HG03095 (cell line): ENCODE measurements around the gene MT2A.

Experiments
- ATAC-seq: cut with Tn5 transposase; IDR thresholded peaks from one replicate; pipeline ENCODE4 v1.9.1; 2021; ENCODE audit warnings: moderate library complexity; ENCODE audit not compliant: unreplicated experiment

MT2A gene

DNA sequence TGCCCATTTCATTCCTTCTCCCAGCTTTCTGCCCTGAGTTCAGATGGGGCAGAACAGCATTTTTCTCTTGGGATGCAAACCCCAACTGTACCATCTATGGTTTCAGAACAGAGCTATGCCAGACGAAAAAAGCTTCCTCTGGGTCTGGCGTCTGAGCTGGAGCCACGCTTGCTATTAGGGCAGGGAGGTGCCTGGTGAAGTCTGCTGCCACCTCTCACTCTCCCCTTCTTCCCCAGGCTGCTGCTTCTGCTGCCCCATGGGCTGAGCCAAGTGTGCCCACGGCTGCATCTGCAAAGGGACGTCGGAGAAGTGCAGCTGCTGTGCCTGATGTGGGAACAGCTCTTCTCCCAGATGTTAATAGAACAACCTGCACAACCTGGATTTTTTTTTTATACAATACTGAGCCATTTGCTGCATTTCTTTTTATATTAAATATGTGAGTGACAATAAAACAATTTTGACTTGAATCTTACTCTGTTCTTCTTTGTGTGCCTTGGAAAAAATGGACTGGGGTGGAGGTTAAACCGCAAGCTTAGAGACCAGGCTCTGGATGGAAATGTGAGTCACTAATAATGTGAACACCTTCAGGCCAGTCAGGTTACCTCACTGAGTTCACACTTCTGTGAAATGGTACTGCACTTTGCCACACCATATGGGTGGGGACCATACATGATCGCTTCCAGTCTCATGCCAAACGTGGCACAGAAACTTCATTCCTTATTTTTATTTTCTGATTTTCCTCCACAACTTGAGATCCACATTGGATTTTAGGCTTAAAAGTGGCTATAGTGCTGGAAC lies 28.4 kb downstream of the MT2A start:
- ATAC-seq = no peak

DNA sequence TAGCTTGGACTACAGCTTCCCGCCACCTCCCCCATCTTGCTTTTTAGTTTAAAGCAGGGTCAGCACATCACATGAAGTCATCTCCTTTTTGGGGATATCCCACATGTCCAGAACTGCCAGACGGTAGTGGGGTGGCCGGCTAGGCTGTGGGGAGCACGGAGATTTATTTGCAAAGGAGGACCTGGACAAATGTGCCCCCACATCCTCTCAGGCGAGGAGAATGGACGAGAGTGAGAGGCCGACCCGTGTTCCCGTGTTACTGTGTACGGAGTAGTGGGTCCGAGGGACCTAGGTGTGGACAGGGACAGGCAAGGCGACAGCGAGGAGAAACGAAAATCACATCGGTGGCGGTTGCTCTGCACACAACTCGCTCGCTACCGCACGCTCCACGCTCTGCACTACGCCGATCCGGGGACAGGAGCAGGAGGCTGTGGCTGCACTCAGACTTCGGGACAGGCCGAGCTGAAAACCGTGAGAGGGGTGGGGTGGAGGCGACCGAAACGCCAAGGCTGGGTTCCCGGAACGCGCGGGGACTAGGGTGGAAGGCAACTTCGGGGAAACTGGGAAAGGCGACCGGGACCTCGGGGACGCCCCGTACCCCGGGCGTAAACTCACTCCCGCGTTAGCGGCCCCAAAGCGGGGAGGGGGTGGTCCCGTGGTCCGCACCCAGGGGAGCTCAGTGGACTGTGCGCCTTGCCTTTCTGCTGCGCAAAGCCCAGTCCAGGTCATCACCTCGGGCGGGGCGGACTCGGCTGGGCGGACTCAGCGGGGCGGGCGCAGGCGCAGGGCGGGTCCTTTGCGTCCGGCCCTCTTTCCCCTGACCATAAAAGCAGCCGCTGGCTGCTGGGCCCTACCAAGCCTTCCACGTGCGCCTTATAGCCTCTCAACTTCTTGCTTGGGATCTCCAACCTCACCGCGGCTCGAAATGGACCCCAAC lies 29.7 kb downstream of the MT2A start, which contains the start of gene MT1A:
Gene MT1A, plus strand, starts transcription at position 853 of the 937 bp plus-strand sequence. Its CDS starts 73 bp downstream, at position 926.
- no peak for ATAC-seq

DNA sequence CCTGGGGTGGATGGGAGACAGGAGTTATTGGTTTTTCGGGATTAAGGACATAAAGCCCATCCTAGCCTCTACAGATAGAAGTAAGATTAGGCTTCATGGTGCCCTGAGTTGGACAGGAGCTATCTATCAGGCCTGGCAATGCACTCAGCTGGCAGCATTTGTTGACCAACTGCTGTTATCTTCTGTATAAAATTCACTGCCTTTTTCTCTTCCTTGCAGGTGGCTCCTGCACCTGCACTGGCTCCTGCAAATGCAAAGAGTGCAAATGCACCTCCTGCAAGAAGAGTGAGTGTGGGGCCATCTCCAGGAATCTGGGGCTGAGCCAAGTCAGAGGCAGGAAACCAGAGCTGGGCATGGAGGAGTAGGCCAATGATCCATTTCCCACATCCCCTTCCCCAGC lies 30.7 kb downstream of the MT2A start:
- no peak for ATAC-seq

DNA sequence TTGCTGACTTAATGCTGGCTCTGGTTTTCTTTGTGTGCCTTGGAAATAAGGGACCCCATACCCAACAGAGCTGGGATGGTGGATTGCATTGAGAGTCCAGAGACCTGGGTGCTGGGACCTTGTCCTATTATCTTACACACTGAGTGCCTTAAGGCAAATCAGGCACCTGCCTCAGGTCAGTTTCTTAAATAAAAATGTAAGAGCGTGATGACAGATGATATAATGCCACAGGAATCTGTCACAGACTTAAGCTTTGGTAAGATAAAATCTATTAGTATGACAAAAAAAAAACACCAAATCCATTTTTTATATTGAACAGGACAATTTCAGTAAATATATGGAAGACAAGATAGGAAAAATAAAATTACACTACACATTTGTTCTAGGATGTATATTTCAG lies 31.7 kb downstream of the MT2A start:
- ATAC-seq = no peak

DNA sequence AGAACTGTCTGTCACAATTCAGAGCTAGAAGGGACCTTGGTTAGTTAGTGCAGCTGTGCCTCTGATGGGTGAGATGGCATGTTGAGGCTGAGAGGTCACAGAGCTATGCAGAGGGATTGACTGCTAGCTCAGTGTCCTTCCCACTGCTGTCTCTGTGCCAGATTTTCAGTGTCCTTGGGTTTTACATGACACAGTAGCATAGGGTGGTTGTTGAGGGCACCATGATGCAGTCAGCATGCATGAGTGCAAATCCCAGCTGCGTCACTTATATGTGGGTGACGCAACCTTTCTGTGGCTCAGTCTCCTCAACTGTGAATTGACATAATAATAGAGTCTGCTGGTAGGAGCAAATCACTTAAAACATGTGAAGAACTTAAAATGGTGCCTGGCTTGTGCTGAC lies 32.8 kb downstream of the MT2A start:
- no peak for ATAC-seq

DNA sequence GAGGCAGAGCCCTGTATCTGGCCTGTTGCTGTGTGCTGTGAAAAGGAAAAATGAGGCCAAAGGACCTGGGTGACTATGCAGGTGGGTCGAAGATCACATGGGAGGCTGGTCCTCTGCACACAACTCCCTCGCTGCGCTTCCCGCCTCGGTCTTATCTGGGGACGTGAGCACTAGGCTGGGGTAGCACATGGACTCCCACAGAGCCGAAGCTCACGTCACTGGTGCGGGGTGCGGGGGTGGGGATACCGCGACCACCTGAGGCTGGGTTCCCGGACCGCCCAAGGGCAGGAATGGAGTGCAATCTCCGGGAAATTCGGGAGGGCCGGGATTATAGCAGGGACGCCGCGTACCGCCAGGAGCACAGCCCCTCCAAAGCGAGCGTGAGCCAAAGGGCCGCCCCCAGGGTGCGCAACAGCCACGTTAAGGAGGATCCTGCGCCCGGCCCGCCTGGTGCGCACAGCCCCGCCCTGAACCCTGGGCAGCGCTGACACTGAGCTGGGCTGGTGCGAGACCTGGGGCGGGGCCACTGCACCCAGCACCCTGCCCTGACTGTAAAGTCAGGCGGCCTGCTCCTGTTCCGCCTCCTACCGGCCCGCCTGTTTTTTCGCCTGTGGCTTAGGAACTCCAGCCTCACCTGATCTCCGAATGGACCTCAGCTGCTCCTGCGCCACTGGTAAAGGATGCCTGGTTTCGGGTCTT lies 34.8 kb downstream of the MT2A start:
- no peak for ATAC-seq

DNA sequence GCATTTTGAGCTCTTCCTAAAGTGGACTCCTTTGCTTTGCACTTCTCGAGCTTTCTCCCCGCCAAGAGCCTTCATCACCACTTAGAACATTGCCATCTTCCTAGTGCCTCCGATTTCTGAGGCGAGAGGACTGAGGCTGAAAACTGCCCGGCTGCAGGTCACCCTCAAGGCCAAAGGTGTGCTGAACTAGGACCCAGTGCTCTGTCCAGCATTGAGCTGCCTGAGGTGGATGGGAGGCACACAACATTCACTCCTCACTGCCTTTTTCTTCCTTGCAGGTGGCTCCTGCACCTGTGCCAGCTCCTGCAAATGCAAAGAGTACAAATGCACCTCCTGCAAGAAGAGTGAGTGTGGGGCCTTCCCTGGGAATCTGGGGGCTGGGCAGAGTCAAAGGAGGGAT lies 35.4 kb downstream of the MT2A start:
- no peak for ATAC-seq

DNA sequence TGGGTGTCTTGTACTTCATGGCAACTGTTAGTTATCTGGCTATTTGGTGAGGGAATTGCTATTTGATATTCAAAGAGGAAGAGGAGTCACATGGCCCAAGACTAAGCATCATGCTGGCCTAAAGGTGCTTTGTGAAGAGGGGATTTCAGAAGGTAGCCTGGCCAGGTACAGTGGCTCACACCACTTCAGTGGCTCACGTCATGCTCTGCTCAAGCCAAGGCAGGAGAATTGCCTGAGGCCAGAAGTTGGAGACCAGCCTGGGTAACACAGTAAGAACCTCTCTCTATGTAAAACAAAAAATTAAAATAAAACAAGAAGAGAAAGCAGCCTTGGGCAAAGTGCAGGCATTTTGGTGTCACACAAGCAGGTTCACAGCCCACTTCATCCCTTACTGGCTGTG lies 36.9 kb downstream of the MT2A start:
- ATAC-seq = no peak

DNA sequence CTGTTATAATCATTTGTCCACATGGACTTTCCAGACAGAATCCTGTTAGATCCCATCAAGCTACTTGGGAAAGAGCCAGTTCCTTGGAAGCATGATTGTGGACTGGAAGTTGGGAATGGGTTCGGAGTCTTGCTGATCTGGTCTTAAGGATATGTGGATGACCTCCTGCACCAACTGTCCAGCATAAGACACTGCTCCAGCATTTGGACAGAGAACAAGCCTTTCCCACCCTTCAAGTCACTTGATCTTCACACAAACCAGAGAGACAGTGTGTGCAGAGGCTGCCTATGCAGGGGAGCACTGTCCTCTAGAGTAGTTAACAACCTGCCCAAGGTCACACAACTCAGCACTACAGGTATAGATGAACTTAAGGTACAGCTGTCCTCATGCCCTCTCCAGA lies 37.5 kb downstream of the MT2A start:
- no peak for ATAC-seq

DNA sequence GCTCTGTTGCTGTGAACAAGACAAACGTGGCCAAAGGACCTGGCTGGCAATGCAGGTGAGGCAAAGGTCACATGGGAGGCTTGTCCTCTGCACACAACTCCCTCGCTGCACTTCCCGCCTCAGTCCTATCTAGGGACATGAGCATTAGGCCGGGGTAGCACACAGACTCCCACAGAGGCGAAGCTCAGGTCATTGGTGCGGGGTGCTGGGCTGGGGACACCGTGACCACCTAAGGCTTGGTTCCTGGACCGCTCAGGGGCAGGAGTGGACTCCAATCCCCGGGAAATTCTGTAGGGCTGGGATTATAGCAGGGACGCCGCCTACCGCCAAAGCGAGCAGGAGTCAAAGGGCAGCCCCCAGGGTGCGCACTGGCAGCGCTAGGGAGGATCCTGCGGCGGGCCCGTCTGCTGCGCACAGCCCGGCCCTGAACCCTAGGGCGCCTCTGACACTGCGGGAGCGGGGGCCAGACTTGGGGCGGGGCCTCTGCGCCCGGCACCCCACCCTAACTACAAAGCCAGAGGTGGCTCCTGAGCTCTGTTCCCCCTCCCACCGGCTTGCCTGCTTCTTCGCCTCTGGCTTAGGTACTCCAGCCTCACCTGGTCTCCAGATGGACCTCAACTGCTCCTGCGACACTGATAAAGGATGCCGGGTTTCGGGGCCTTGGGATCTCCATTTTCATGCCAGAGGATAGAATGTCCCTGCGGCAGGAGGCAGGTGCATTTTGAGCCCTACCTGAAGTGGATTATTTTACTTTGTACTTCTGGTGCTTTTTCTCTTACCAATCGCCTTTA lies 39.5 kb downstream of the MT2A start:
- ATAC-seq = no peak

DNA sequence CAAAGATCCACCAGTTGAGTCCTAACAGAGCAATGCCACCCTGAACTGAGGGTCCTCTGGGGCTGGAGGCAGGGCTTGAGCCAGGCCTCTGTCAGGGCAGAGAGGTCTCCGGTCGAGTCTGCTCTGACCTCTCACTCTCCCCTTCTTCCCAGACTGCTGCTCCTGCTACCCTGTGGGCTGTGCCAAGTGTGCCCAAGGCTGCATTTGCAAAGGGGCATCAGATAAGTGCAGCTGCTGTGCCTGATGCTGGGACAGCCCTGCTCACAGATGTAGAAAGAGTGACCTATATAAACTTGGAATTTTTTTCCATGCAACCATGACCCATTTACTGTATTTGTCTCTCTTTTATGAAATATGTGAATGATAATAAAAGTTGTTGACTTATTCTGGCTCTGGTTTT lies 40.9 kb downstream of the MT2A start:
- ATAC-seq = no peak

DNA sequence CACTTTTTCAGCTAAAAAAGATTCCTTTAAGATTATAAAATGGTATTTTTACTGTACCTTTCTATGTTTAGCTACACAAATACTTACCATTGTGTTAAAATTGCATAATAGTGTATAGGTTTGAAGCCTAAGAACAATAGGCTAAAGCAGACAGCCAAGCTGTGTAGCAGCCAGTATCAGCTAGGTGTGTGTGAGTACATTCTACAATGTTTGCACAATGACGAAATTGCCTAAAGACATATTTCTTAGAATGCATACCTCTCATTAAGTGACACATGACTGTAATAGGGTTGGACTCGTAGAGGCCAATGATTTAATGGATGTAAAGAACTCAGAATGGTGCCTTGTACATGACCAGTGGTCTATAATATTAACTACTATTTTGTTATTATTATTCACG lies 41.4 kb downstream of the MT2A start:
- no peak for ATAC-seq

DNA sequence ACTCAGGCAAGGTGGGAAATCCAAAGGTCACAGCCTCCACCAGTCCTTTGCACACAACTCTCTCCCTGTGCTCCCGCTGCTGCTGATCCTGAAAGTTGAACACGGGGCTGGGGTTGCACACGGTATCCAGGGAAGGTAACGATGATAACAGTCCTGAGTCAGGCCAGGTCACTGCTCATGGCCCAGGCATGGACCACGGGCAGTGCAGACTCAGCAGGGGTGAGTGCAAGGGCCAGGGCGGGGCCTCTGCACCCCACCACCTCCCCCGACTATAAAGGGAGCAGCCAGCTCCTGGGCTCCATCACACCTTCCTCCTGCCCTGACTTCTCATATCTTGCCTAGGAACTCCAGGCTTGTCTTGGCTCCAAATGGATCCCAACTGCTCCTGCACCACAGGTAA lies 43.2 kb downstream of the MT2A start, which contains the start of gene MT1B:
Gene MT1B, plus strand, starts transcription at position 301 of the 400 bp plus-strand sequence. Its CDS starts 68 bp downstream, at position 369.
- ATAC-seq = no peak

DNA sequence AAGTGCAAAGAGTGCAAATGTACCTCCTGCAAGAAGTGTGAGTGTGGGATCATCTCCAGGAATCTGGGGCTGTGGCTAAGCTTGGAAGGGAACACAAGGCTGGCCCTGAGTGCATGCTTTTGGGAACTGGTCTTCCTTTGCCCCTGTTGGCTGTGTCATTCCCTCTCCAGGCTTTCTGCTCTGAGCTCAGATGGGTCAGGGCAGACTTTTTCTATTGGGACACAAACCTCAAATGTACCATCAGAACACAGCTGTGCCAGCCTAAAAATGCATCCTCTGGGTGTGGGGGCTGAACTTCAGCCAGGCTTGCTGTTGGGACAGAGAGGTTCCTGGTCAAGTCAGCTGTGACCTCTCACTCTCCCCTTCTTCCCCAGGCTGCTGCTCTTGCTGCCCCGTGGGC lies 44.2 kb downstream of the MT2A start:
- ATAC-seq = no peak

DNA sequence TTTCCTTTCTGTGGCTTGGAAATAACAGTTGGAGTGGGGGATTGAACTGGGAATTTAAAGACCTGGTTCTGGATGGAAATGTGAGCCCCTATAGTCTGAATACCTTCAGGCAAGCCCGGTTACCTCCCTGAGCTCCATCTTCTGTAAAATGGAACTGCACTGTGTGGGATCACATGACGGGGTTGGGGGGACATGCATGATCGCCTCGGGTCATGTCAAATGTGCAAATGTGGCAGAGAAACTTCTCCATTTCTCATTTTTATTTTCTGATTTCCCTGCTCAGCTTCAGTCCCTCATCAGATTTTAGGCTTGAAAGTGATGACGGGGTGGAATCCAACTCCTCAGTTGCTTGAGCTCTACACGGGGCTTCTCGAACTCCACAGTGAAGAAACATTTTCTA lies 44.8 kb downstream of the MT2A start:
- ATAC-seq = no peak

DNA sequence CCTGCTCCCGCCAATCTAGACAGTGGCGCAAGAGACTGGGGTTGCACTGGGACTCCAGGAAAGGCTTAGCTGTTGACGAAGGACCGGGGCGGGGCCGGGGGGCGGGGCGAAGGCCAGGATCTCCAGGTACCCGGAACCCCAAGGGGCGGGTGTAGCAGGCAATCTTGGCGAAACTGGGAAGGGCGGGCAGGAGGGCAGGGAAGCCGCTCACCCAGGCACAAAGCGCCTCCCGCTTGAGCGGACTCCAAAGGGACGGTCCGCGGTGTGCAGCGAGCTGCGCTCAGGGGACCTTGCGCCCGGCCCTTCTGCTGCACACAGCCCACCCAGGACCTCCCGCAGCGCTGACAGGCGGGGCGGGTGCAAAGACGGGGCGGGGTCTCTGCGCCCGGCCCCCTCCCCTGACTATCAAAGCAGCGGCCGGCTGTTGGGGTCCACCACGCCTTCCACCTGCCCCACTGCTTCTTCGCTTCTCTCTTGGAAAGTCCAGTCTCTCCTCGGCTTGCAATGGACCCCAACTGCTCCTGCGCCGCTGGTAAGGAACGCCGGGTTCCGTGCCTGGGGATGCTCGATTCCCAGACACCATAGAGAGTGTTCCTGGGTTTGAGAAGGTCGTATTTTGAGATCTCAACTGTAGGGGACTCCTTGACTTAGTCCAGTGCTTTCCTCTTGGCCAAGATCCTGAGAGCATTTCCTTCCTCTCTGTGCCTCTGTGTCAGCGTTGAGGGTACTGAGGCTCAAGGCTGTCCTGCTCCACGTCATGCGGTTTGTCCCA lies 49.4 kb downstream of the MT2A start, which contains the start of gene MT1F:
Gene MT1F, plus strand, starts transcription at position 405 of the 772 bp plus-strand sequence. Its CDS starts 100 bp downstream, at position 505.
- no peak for ATAC-seq

DNA sequence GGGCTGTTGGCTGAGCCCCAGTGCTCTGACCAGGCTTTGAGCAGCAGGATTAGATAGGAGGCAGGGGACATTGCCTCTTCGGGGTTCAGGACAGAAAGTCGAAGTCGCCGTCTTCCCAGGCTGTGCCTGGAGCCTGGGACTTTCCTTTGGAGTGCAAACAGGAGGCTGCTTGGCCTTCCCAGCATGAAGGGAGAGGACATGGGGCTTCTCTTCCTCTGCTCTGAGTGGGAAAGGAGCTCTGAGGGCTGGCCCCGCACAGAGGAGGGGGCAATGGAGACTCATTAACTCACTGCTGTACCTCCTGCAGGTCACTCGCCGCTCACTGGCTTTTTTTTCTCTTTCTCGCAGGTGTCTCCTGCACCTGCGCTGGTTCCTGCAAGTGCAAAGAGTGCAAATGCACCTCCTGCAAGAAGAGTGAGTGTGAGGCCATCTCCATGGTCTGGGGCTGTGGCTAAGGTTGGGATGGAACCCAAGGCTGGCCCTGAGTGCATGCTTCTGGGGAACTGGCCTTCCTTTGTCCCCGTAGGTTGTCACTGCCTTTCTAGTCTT lies 50.0 kb downstream of the MT2A start:
- ATAC-seq = no peak
